Loucy (cell line): ENCODE data around the gene SAMD4A.

Source experiments
- CTCF ChIP-seq: fragments of 200-600 bp; sonication (generic); conservative IDR thresholded peaks from 2 replicates; pipeline ENCODE4 v1.5.1; 2014; ENCODE audit warnings: mild to moderate bottlenecking, antibody characterized with exemption, low read length
- EZH2phosphoT487 ChIP-seq: fragments of 200-600 bp; IDR thresholded peaks from 2 replicates; pipeline ENCODE4 v1.6.1; 2018; ENCODE audit warnings: antibody characterized with exemption, mild to moderate bottlenecking, moderate library complexity, borderline replicate concordance

GRCh38 chr14:54747616-54748015 lies 180.7 kb downstream of the SAMD4A start:
- no peak for TF ChIP-seq CTCF
- no peak for TF ChIP-seq EZH2phosphoT487
